IMR-90 (cell line): ENCODE results near the gene CHPT1. TPM values are rescaled to one million over a fixed set of nuclear protein-coding genes. Genes with fewer than 3 reads are reported as not detected.

ENCODE experiments used
- ATAC-seq: fragments of 200-7000 bp; cut with Tn5 transposase; 2 replicates; pipeline ENCODE4 v1.9.1; 2020; ENCODE audit warnings: low read depth, mild to moderate bottlenecking, moderate library complexity
- BruUV-seq: library from RNA; stranded (reverse); fragments of 400-500 nt; replicated peaks from 2 replicates; lab custom pipeline; 2021; lab: Mats Ljungman, UMichigan
- CTCF ChIA-PET: fragments of 300-600 bp; formaldehyde crosslinking; extraction: SDS; loops from one replicate; lab custom pipeline; 2021; ENCODE audit warnings: antibody characterized with exemption; lab: Yijun Ruan, JAX
- POLR2A ChIA-PET: fragments of 300-600 bp; sonication (Branson Sonifier 250); formaldehyde crosslinking; loops from one replicate; lab custom pipeline; 2022; ENCODE audit warnings: antibody characterized with exemption; ENCODE audit not compliant: unreplicated experiment; lab: Charles Lee
- DNase-seq: peaks from one replicate; pipeline ENCODE4 v3.0.0; 2013
- H2AFZ ChIP-seq: replicated peaks from 2 replicates; pipeline ENCODE3; 2013; ENCODE audit warnings: low read length, mild to moderate bottlenecking; ENCODE audit not compliant: poor library complexity
- H2AK5ac ChIP-seq: 2 replicates; pipeline ENCODE4 v1.6.1; 2013; ENCODE audit warnings: low read depth, low read length, inconsistent platforms
- H2AK9ac ChIP-seq: replicated peaks from 2 replicates; pipeline ENCODE3; 2013; ENCODE audit warnings: mild to moderate bottlenecking, low read depth, low read length, moderate library complexity; ENCODE audit not compliant: poor library complexity
- H2BK120ac ChIP-seq: 2 replicates; pipeline ENCODE4 v1.6.1; 2013; ENCODE audit warnings: low read depth, low read length, inconsistent platforms
- H2BK15ac ChIP-seq: 3 replicates; pipeline ENCODE4 v1.6.1; 2013; ENCODE audit warnings: low read depth, low read length, inconsistent platforms
- H2BK20ac ChIP-seq: 2 replicates; pipeline ENCODE4 v1.6.1; 2013; ENCODE audit warnings: low read depth, mild to moderate bottlenecking, inconsistent platforms, low read length, moderate library complexity
- H2BK5ac ChIP-seq: 2 replicates; pipeline ENCODE4 v1.6.1; 2013; ENCODE audit warnings: mild to moderate bottlenecking, low read depth, low read length, inconsistent platforms; ENCODE audit not compliant: poor library complexity, severe bottlenecking
- H3K14ac ChIP-seq: replicated peaks from 2 replicates; pipeline ENCODE4 v1.6.1; 2013; ENCODE audit warnings: low read depth, low read length, inconsistent platforms
- H3K18ac ChIP-seq: 2 replicates; pipeline ENCODE4 v1.6.1; 2013; ENCODE audit warnings: low read depth, low read length, control low read depth
- H3K23ac ChIP-seq: 2 replicates; pipeline ENCODE4 v1.6.1; 2013; ENCODE audit warnings: low read depth, low read length, inconsistent platforms
- H3K27ac ChIP-seq: 2 replicates; pipeline ENCODE4 v1.5.1; 2013; ENCODE audit warnings: mild to moderate bottlenecking, control low read depth, low read length; ENCODE audit not compliant: insufficient read depth
- H3K27me3 ChIP-seq: 2 replicates; pipeline ENCODE4 v1.6.1; 2013; ENCODE audit warnings: low read length; ENCODE audit not compliant: control insufficient read depth, insufficient read depth
- H3K36me3 ChIP-seq: 2 replicates; pipeline ENCODE4 v1.6.1; 2013; ENCODE audit warnings: low read length, mixed read lengths; ENCODE audit not compliant: control insufficient read depth, insufficient read depth
- H3K4ac ChIP-seq: 2 replicates; pipeline ENCODE4 v1.6.1; 2013; ENCODE audit warnings: low read depth, low read length, inconsistent platforms
- H3K4me1 ChIP-seq: 2 replicates; pipeline ENCODE4 v1.6.1; 2013; ENCODE audit warnings: low read length, mixed read lengths; ENCODE audit not compliant: control insufficient read depth, insufficient read depth
- H3K4me2 ChIP-seq: 2 replicates; pipeline ENCODE4 v1.6.1; 2013; ENCODE audit warnings: low read depth, mild to moderate bottlenecking, control low read depth, low read length, moderate library complexity
- H3K4me3 ChIP-seq: 2 replicates; pipeline ENCODE4 v1.5.1; 2013; ENCODE audit warnings: low read depth, mild to moderate bottlenecking, control low read depth, low read length, moderate library complexity; ENCODE audit not compliant: insufficient read depth
- H3K56ac ChIP-seq: 2 replicates; pipeline ENCODE4 v1.6.1; 2013; ENCODE audit warnings: low read length, inconsistent platforms; ENCODE audit not compliant: insufficient read depth; ENCODE audit errors: extremely low read depth
- H3K79me1 ChIP-seq, 2 experiments: 2 replicates each; pipeline ENCODE4 v1.6.1; 2013; ENCODE audit warnings: low read length in 2 of 2, inconsistent platforms in 1 of 2, low read depth in 1 of 2
- H3K9ac ChIP-seq: 2 replicates; pipeline ENCODE4 v1.6.1; 2013; ENCODE audit warnings: low read depth, low read length, control low read depth
- H3K9me1 ChIP-seq: 2 replicates; pipeline ENCODE4 v1.6.1; 2013; ENCODE audit warnings: low read length, inconsistent platforms; ENCODE audit not compliant: insufficient read depth
- H3K9me3 ChIP-seq: 2 replicates; pipeline ENCODE4 v1.6.1; 2013; ENCODE audit warnings: low read length; ENCODE audit not compliant: control insufficient read depth, insufficient read depth
- H4K20me1 ChIP-seq: 2 replicates; pipeline ENCODE4 v1.6.1; 2013; ENCODE audit warnings: low read length, inconsistent platforms; ENCODE audit not compliant: insufficient read depth
- H4K5ac ChIP-seq: 2 replicates; pipeline ENCODE4 v1.6.1; 2013; ENCODE audit warnings: mild to moderate bottlenecking, low read depth, low read length, control low read depth
- H4K8ac ChIP-seq, 2 experiments: 2 replicates each; pipeline ENCODE4 v1.6.1; 2013; ENCODE audit warnings: low read depth in 2 of 2, low read length in 2 of 2, control low read depth in 1 of 2, inconsistent platforms in 1 of 2
- H4K91ac ChIP-seq: 2 replicates; pipeline ENCODE4 v1.6.1; 2013; ENCODE audit warnings: low read depth, low read length, inconsistent platforms; ENCODE audit not compliant: insufficient read depth
- MXI1 ChIP-seq: IDR thresholded peaks from 2 replicates; pipeline ENCODE4 v1.6.1; 2012; ENCODE audit warnings: low read depth, mild to moderate bottlenecking, low read length, moderate library complexity, borderline replicate concordance
- RCOR1 ChIP-seq: IDR thresholded peaks from 2 replicates; pipeline ENCODE4 v1.6.1; 2012; ENCODE audit warnings: mild to moderate bottlenecking, low read length, improper control_type of control experiment; ENCODE audit not compliant: insufficient replicate concordance
- USF2 ChIP-seq: fragments of 150-350 bp; IDR thresholded peaks from 2 replicates; pipeline ENCODE4 v1.6.1; 2017; ENCODE audit warnings: mild to moderate bottlenecking, antibody characterized with exemption, low read length, low read depth
- WGBS, 2 experiments: methylation state at CpG; one replicate each; pipeline versions ENCODE4 v1.1.5 to v1.1.7; 2013; ENCODE audit warnings: missing lambda C conversion rate in 2 of 2; ENCODE audit not compliant: insufficient read length in 1 of 2; ENCODE audit errors: extremely low coverage in 2 of 2; 5-methylcytosine and 5-hydroxymethylcytosine counted together
- dilution Hi-C: fragments of 300-500 bp; cut with HindIII; formaldehyde crosslinking; loops from one replicate; pipeline ENCODE4 v1.14.3; 2018; ENCODE audit warnings: low sequenced_read_pairs; ENCODE audit not compliant: unreplicated experiment
- in situ Hi-C: fragments of 300-500 bp; cut with MboI; formaldehyde crosslinking; loops from 3 replicates; pipeline ENCODE4 v1.14.3; 2019; ENCODE audit warnings: low sequenced_read_pairs, inconsistent platforms, mixed read lengths
- intact Hi-C: fragments of 100-400 bp; cut with micrococcal nuclease; formaldehyde crosslinking; loops from 2 replicates; pipeline ENCODE4 v1.10.0; 2022
- polyA plus RNA-seq, 3 experiments: library from polyadenylated mRNA; depleted of rRNA; stranded (reverse); fragments of >200 nt; gene quantifications; 2 replicates each; pipeline ENCODE4 v1.2.3, GENCODE V29; 2012; ENCODE audit warnings: low replicate concordance in 1 of 3
- total RNA-seq: library from RNA; depleted of rRNA; stranded (reverse); fragments of >200 nt; gene quantifications from 2 replicates; pipeline ENCODE4 v1.2.3, GENCODE V29; 2012

Gene CHPT1
- total and polyA plus RNA-seq, 2 of the 4 experiments (the other 2 are of a cell fraction), result 8.1 to 11.7 TPM

- no peaks in the 10 kb centered on the region for H4K20me1 ChIP-seq
- no peak overlapping the region for H3K9ac ChIP-seq
- BruUV-seq, result no TSS peak
- TF ChIP-seq RCOR1 (no peak), MXI1 (no peak), USF2 (no peak)
- no peak overlapping the region for H3K18ac ChIP-seq
- ChIA-PET POLR2A (no interaction called here), CTCF (interaction anchor here (0.6 kb wide), 1 partner anchor 128 kb away, joined by 3 read pairs; no protein-coding TSS in a partner anchor)
- in situ Hi-C loops, result loop anchor here (10.0 kb wide), 1 partner anchor 347 kb away; no protein-coding TSS in a partner anchor
- DNase-seq, result no peak
- peaks cover 11% of the 10 kb centered on the region for H3K36me3 ChIP-seq
- no peak overlapping the region for H2BK120ac ChIP-seq
- no peak overlapping the region for H3K4ac ChIP-seq
- H3K14ac ChIP-seq, result no peak overlapping the region
- no peak overlapping the region for H2BK5ac ChIP-seq
- no CpG with 5 or more reads among the region's 4 CpGs for WGBS, 2 experiments
- no peak overlapping the region for H3K4me2 ChIP-seq
- no peak overlapping the region for H3K4me3 ChIP-seq
- H3K9me1 ChIP-seq, result no peaks in the 10 kb centered on the region; the same call in 1 of the 2 replicates
- H3K4me1 ChIP-seq, result no peaks in the 10 kb centered on the region
- H4K91ac ChIP-seq, result no peak overlapping the region
- no peak overlapping the region for H3K27ac ChIP-seq
- H2AFZ ChIP-seq, result no peak overlapping the region
- intact Hi-C loops, result loop anchor here (5.0 kb wide), 1 partner anchor 269 kb away; no protein-coding TSS in a partner anchor
- no peak overlapping the region for H2AK9ac ChIP-seq
- dilution Hi-C loops, result no loop called here
- no peak for ATAC-seq
- H2AK5ac ChIP-seq, result no peak overlapping the region
- no peak overlapping the region for H3K23ac ChIP-seq
- H2BK15ac ChIP-seq, result no peak overlapping the region
- no peaks in the 10 kb centered on the region for H3K79me1 ChIP-seq
- H3K56ac ChIP-seq, result no peak overlapping the region
- no peak overlapping the region for H4K5ac ChIP-seq
- H3K27me3 ChIP-seq, result no peaks in the 10 kb centered on the region
- no peaks in the 10 kb centered on the region for H3K9me3 ChIP-seq
- no peak overlapping the region for H4K8ac ChIP-seq
- H2BK20ac ChIP-seq, result no peak overlapping the region
Observed at GRCh38 chr12:101761781-101762180, 64.3 kb downstream of the CHPT1 start.
